Measurements from ENCODE around the gene SRP14.
"Not testable (repeated sequence)": the region's sequence is repeated elsewhere in the genome, so short reads cannot be mapped to it uniquely, and the experiment has no call there.

Gene SRP14

DNA sequence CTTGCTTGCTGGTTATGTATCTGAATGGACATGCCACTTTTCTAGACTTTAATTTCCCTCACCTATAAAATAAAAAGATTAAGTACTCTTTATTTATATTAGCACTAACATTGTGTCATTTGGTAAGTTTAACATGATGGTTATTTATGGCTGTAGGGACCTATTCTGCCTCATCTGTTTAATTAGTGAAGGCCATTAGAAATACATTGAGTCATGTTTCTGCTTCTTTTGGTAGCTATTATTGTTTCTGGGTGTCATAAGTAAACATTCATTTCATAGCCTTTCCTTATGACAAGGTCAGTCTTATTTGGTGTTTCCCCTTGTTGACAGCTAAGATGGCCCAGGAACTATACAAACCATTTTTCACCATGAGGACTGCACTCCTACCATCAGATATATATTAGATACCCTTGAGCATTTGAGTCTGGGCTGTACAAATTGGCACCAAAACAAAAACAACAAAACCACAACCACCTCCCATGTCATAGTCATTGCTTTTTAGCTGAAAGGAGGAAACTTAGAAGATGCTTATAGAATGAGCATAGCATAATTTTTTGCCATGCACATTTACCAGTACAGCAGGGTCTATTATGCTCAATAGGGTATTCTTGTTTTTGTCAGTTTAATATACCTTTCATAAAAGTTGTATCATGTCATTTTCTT lies 39.3 kb downstream of the SRP14 start:
- peaks cover 15% of the 10 kb centered on the region for H3K36me3 Mint-ChIP-seq
- H3K27ac Mint-ChIP-seq = no peak overlapping the region
- H3K9me3 Mint-ChIP-seq (ENCODE audit: low read depth) = no peaks in the 10 kb centered on the region
- H3K4me1 Mint-ChIP-seq (ENCODE audit: low read depth) = no peaks in the 10 kb centered on the region
- no peak overlapping the region for H3K4me3 Mint-ChIP-seq
- no peaks in the 10 kb centered on the region for H3K27me3 Mint-ChIP-seq

DNA sequence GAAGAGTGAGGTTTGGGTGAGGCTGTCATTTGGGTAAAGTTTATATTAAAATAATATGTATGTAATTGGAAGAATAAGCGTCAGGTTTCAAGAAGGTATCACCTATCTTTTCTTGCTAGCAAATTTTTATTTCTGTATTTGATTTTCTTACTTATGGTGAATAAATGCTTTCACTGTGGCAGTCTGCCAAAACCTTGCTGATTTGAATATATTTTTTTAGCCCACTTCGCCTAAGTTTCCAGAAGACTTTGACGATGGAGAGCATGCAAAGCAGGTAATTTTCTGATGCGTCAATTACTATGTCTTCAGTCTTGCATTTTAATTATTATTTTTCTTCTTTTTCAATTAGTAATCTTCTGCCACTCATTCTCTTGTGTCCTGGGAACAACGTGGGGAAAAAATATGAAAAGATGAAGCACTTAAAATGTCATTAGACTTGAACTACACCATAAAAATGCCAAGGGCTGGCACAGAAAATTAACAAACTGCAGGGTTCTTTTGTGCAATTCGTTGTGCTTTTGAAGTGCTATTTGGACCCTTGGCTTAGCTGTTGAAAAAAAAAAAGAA lies 40.4 kb downstream of the SRP14 start:
- no peaks in the 10 kb centered on the region for H3K9me3 Mint-ChIP-seq (ENCODE audit: low read depth)
- no peak overlapping the region for H3K27ac Mint-ChIP-seq
- H3K36me3 Mint-ChIP-seq = peaks cover 16% of the 10 kb centered on the region
- no peaks in the 10 kb centered on the region for H3K4me1 Mint-ChIP-seq (ENCODE audit: low read depth)
- no peak overlapping the region for H3K4me3 Mint-ChIP-seq
- no peaks in the 10 kb centered on the region for H3K27me3 Mint-ChIP-seq

DNA sequence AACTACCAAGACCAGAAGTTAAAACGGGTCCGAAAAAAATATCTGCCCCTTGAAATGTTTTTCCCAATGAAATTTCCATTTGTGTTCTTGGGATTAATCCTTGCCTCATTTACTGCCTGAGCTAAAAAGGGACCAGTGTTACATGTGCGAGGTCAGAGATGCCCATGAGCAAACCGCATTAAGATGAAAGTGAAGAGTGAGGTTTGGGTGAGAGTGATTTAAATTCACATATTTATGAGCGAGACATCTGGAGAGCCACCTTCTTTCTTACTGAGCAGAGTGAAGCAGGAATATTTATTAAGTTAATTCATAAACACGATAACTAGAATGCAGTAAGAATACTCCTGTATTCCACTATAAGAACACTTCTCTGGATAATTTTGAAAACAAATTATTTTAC lies 41.3 kb downstream of the SRP14 start:
- no peak overlapping the region for H3K4me3 Mint-ChIP-seq
- H3K36me3 Mint-ChIP-seq = peaks cover 20% of the 10 kb centered on the region
- no peaks in the 10 kb centered on the region for H3K4me1 Mint-ChIP-seq (ENCODE audit: low read depth)

DNA sequence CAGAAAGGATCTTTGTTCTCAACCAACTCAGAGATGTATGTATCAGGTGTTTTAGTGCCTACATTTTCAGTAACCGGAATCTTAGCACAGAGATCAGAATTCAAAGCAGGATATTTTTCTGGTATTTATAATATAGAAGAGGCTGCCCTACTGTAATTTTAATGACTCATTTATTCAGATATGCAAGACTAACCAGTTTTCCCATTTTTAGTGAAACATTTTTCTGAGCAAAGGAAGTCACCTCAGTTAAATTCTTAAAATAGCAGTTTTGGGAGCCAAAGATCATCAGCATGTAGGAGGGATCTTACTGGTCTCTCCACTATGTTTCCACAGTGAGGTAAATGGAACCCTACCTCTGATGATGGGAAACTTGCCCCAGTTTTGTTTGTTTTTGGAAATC lies 42.0 kb downstream of the SRP14 start:
- Mint-ChIP-seq H3K27me3 (no peaks in the 10 kb centered on the region), H3K4me1 (ENCODE audit: low read depth) (no peaks in the 10 kb centered on the region), H3K27ac (no peak overlapping the region), H3K4me3 (no peak overlapping the region), H3K9me3 (ENCODE audit: low read depth) (no peaks in the 10 kb centered on the region), H3K36me3 (peaks cover 22% of the 10 kb centered on the region)

More for the DNA sequence above, 41.3 kb downstream of the SRP14 start:
- Mint-ChIP-seq H3K27me3 (no peaks in the 10 kb centered on the region), H3K9me3 (ENCODE audit: low read depth) (no peaks in the 10 kb centered on the region), H3K27ac (no peak overlapping the region)

DNA sequence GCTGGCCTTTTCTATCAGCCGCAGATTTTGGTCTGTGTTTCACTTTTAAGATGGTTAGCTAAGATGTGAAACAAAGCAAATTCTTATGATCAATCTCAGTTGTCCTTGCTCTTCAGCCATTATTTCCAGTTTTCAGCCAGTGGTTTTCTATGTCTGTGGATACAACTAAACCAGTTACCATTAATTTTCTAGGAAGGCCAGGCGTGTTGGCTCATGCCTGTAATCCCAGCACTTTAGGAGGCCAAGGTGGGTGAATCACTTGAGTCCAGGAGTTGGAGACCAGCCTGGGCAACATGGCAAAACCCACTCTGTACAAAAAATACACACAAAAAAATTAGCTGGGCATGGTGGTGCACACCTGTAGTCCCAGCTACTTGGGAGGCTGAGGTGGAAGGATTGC lies 42.8 kb downstream of the SRP14 start:
- H3K4me1 Mint-ChIP-seq (ENCODE audit: low read depth) = not testable (repeated sequence)

DNA sequence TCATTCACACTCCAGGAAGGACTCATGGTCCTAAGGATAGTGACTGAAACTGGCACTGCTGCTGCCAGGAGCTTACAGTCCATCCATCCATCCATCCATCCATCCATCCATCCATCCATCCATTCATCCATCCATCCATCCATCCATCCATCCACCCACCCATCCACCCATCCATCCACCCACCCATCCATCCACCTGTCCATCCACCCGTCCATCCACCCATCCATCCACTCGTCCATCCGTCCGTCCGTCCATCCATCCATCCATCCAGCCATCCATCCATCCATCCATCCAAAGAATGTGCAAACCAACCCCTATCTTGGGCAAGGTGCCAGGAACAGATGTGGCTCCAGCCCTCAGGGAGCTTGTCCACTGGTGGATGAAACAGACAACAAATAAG lies 46.0 kb downstream of the SRP14 start:
- H3K4me3 Mint-ChIP-seq; H3K4me1 Mint-ChIP-seq (ENCODE audit: low read depth); H3K9me3 Mint-ChIP-seq (ENCODE audit: low read depth); H3K27me3 Mint-ChIP-seq; H3K27ac Mint-ChIP-seq: not testable (repeated sequence)
- peaks cover 33% of the 10 kb centered on the region for H3K36me3 Mint-ChIP-seq

More for the DNA sequence above, 42.8 kb downstream of the SRP14 start:
- not testable (repeated sequence) for H3K9me3 Mint-ChIP-seq (ENCODE audit: low read depth); H3K27ac Mint-ChIP-seq; H3K27me3 Mint-ChIP-seq; H3K4me3 Mint-ChIP-seq
- peaks cover 25% of the 10 kb centered on the region for H3K36me3 Mint-ChIP-seq

DNA sequence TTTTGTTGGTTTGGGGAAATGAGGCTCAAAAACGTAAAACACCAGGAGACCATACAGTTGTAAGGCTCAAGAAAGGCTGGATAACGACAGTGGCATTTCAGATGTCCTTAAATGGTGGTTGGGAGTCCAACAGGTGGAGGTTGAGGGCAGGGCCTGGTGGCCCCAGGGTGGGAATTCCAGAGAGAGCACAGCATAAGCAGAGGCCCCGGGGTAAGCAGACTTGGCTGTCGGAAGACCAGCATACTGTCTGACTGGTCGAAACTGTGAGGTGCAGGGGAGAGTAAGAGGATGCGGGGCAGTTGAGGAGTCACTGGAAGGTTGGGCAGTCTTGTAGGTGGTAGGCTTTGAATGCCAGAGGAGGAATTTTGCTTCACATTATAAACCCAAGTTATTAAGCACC lies 48.3 kb downstream of the SRP14 start:
- H3K9me3 Mint-ChIP-seq (ENCODE audit: low read depth) = no peaks in the 10 kb centered on the region
- no peak overlapping the region for H3K27ac Mint-ChIP-seq
- no peak overlapping the region for H3K4me3 Mint-ChIP-seq
- peaks cover 30% of the 10 kb centered on the region for H3K36me3 Mint-ChIP-seq
- H3K4me1 Mint-ChIP-seq (ENCODE audit: low read depth) = no peaks in the 10 kb centered on the region
- no peaks in the 10 kb centered on the region for H3K27me3 Mint-ChIP-seq

DNA sequence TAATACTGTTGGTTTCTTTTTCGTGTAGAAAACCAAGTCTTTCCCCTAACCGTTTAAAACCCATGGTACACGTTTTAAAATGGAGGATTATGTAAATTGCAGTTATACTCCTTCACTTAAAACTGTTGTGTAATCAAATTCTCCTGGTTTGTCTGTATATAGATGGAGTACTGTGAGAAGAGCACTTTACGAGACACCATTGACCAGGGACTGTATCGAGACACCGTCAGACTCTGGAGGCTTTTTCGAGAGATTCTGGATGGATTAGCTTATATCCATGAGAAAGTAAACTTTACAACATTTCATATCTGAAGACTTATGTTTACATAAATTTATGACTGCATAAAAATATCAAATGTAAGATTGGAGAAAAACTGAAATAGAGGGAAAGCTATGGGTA lies 51.2 kb downstream of the SRP14 start:
- Mint-ChIP-seq H3K27me3 (no peaks in the 10 kb centered on the region), H3K9me3 (ENCODE audit: low read depth) (no peaks in the 10 kb centered on the region), H3K4me3 (no peak overlapping the region), H3K27ac (no peak overlapping the region), H3K36me3 (peaks cover 29% of the 10 kb centered on the region), H3K4me1 (ENCODE audit: low read depth) (no peaks in the 10 kb centered on the region)

Measured in activated naive CD8-positive, alpha-beta T cell (primary cell).